ENCODE measurements around the gene MBIP. TPM values are rescaled to one million over a fixed set of nuclear protein-coding genes. Genes with fewer than 3 reads are reported as not detected.
"Not testable (repeated sequence)": the region's sequence is repeated elsewhere in the genome, so short reads cannot be mapped to it uniquely, and the experiment has no call there.

MBIP gene
- total and polyA plus RNA-seq, 11 donors, result 4.8 to 17.1 (median 9.1) TPM

- intact Hi-C loops (cut with DNase I), result no loop called here
- Histone ChIP-seq H3K9me3 (no peaks in the 10 kb centered on the region), H3K27ac (no peak overlapping the region), H3K27me3 (peaks cover 0 to 13% (median 0%) of the 10 kb centered on the region in 9 donors), H3K4me1 (no peaks in the 10 kb centered on the region), H3K36me3 (no peaks in the 10 kb centered on the region), H3K4me3 (no peak overlapping the region)
- 56 to 68% (median 59%) methylated on average over 4 of the region's 4 CpGs for WGBS, 4 donors
- TF ChIP-seq CTCF (IDR thresholded peaks at IDR 0.05), result no peak
- DNase-seq (no peak), ATAC-seq (no peak)
Measured at GRCh38 chr14:36333119-36333518, 12.7 kb upstream of the MBIP start.

GRCh38 chr14:36327573-36327972 lies 7.1 kb upstream of the MBIP start:
- not testable (repeated sequence) for H3K27ac ChIP-seq, H3K4me1 ChIP-seq, ATAC-seq, H3K4me3 ChIP-seq, DNase-seq, H3K36me3 ChIP-seq
- peaks cover 0 to 13% (median 0%) of the 10 kb centered on the region in 12 donors for H3K9me3 ChIP-seq
- peaks cover 0 to 17% (median 0%) of the 10 kb centered on the region in 9 donors for H3K27me3 ChIP-seq
- 88 to 93% (median 92%) methylated on average over 4 of the region's 4 CpGs for WGBS, 4 donors
- intact Hi-C loops (cut with DNase I), result loop anchor here in 1 of 10 donors (10.0 kb wide), 1 partner anchor 503 kb away; the partner anchor contains the start of gene BRMS1L

- DNase-seq (no peak), ATAC-seq (no peak)
- Histone ChIP-seq H3K27me3 (peaks cover 0 to 17% (median 0%) of the 10 kb centered on the region in 9 donors), H3K27ac (no peak overlapping the region), H3K4me3 (no peak overlapping the region), H3K4me1 (peaks cover 0 to 3% (median 0%) of the 10 kb centered on the region in 12 donors), H3K36me3 (no peaks in the 10 kb centered on the region), H3K9me3 (peaks cover 0 to 13% (median 0%) of the 10 kb centered on the region in 12 donors)
- WGBS, 4 donors, result 79 to 89% (median 81%) methylated on average over 3 of the region's 3 CpGs
- intact Hi-C loops (cut with DNase I), result loop anchor here in 1 of 10 donors (10.0 kb wide), 1 partner anchor 501 kb away; the partner anchor contains the start of gene BRMS1L
- TF ChIP-seq POLR2A (IDR thresholded peaks at IDR 0.05) (no peak), CTCF (IDR thresholded peaks at IDR 0.05) (no peak)
Measured at GRCh38 chr14:36325853-36326252, 5.4 kb upstream of the MBIP start.

DNA sequence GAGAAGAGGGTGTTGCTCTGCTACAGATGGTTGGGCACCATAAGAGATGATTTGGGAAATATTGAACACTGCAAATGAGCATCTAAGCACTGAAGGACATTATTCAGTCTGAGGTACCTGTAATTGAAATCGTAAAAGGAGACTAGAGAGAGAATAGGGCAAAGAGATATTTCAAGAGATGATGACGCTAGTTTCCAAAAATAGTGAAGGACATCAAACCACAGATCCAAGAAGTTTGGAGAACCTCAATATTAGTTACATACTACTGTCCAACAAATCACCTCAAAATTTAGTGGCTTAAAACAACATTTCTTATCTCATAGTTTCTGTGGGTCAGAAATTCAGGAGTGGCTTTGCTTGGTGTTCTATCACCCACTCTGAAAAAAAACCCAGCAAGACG lies 4.5 kb upstream of the MBIP start:
- Histone ChIP-seq H3K27ac (no peak overlapping the region), H3K27me3 (peaks cover 0 to 13% (median 0%) of the 10 kb centered on the region in 9 donors), H3K4me1 (peaks cover 0 to 5% (median 0%) of the 10 kb centered on the region in 12 donors), H3K9me3 (peaks cover 0 to 13% (median 0%) of the 10 kb centered on the region in 12 donors), H3K36me3 (no peaks in the 10 kb centered on the region), H3K4me3 (no peak overlapping the region)
- no peak for DNase-seq
- no peak for ATAC-seq
- intact Hi-C loops (cut with DNase I), result loop anchor here in 1 of 10 donors (5.0 to 10.0 kb wide), 2 partner anchors 57 to 500 kb away; partner anchors contain the start of gene BRMS1L
- WGBS, 4 donors, result 76 to 80% (median 79%) methylated on average over 3 of the region's 3 CpGs
- TF ChIP-seq POLR2A (IDR thresholded peaks at IDR 0.05), result no peak
- TF ChIP-seq CTCF (IDR thresholded peaks at IDR 0.05), result no peak

Measured in heart left ventricle (tissue), 16 donors.